IPS-20b (cell line): ENCODE measurements around the gene PHYH.
"Not testable (repeated sequence)": the region's sequence is repeated elsewhere in the genome, so short reads cannot be mapped to it uniquely, and the experiment has no call there.

Source experiments
- H3K27ac ChIP-seq: one replicate; pipeline ENCODE4 v1.5.1; 2013; ENCODE audit warnings: low read length
- H3K27me3 ChIP-seq: 2 replicates; pipeline ENCODE4 v1.6.1; 2013; ENCODE audit warnings: mild to moderate bottlenecking, low read length, inconsistent platforms; ENCODE audit not compliant: insufficient read depth
- H3K36me3 ChIP-seq: 2 replicates; pipeline ENCODE4 v1.6.1; 2013; ENCODE audit warnings: low read depth, mild to moderate bottlenecking, inconsistent platforms, low read length, moderate library complexity; ENCODE audit not compliant: insufficient read depth
- H3K4me1 ChIP-seq: 2 replicates; pipeline ENCODE4 v1.6.1; 2013; ENCODE audit warnings: mild to moderate bottlenecking, control low read depth, inconsistent platforms, low read length, moderate library complexity; ENCODE audit not compliant: insufficient read depth
- H3K4me3 ChIP-seq: 2 replicates; pipeline ENCODE4 v1.5.1; 2013; ENCODE audit warnings: mild to moderate bottlenecking, low read length, inconsistent platforms
- H3K9ac ChIP-seq: 2 replicates; pipeline ENCODE4 v1.6.1; 2013; ENCODE audit warnings: low read depth, mild to moderate bottlenecking, inconsistent platforms, low read length, moderate library complexity
- H3K9me3 ChIP-seq: 2 replicates; pipeline ENCODE4 v1.6.1; 2013; ENCODE audit warnings: mild to moderate bottlenecking, low read depth, low read length, inconsistent platforms; ENCODE audit not compliant: insufficient read depth

The PHYH gene

GRCh38 chr10:13268310-13268709 lies 31.6 kb downstream of the PHYH start:
- Histone ChIP-seq H3K4me1 (peaks cover 18% of the 10 kb centered on the region; the same call in 1 of the 2 replicates), H3K9ac (no peak overlapping the region), H3K27me3 (no peaks in the 10 kb centered on the region), H3K36me3 (no peaks in the 10 kb centered on the region), H3K9me3 (no peaks in the 10 kb centered on the region), H3K27ac (no peak overlapping the region), H3K4me3 (no peak overlapping the region)

- Histone ChIP-seq H3K36me3 (no peaks in the 10 kb centered on the region), H3K9me3 (no peaks in the 10 kb centered on the region), H3K27ac (no peak overlapping the region), H3K9ac (no peak overlapping the region), H3K4me1 (peaks cover under 1% of the 10 kb centered on the region; the same call in 1 of the 2 replicates), H3K27me3 (no peaks in the 10 kb centered on the region), H3K4me3 (no peak overlapping the region)
Measured at GRCh38 chr10:13263591-13263990, 36.3 kb downstream of the PHYH start.

- H3K4me3 ChIP-seq, result no peak overlapping the region
- H3K27me3 ChIP-seq, result no peaks in the 10 kb centered on the region
- no peak overlapping the region for H3K27ac ChIP-seq
- H3K9me3 ChIP-seq, result no peaks in the 10 kb centered on the region
- H3K9ac ChIP-seq, result no peak overlapping the region
- no peaks in the 10 kb centered on the region for H3K36me3 ChIP-seq
- H3K4me1 ChIP-seq, result no peaks in the 10 kb centered on the region
Measured at GRCh38 chr10:13262433-13262832, 37.4 kb downstream of the PHYH start.

- Histone ChIP-seq H3K4me3 (no peak overlapping the region), H3K9me3 (no peaks in the 10 kb centered on the region), H3K9ac (no peak overlapping the region), H3K27ac (no peak overlapping the region), H3K4me1 (no peaks in the 10 kb centered on the region), H3K27me3 (no peaks in the 10 kb centered on the region), H3K36me3 (no peaks in the 10 kb centered on the region)
Measured at GRCh38 chr10:13257621-13258140, 42.2 kb downstream of the PHYH start.

GRCh38 chr10:13256627-13257026 lies 43.2 kb downstream of the PHYH start:
- H3K27me3 ChIP-seq, result no peaks in the 10 kb centered on the region
- H3K4me3 ChIP-seq, result no peak overlapping the region
- no peaks in the 10 kb centered on the region for H3K4me1 ChIP-seq
- no peak overlapping the region for H3K27ac ChIP-seq
- H3K9ac ChIP-seq, result no peak overlapping the region
- no peaks in the 10 kb centered on the region for H3K9me3 ChIP-seq
- H3K36me3 ChIP-seq, result no peaks in the 10 kb centered on the region

- Histone ChIP-seq H3K27ac (no peak overlapping the region), H3K9ac (no peak overlapping the region), H3K36me3 (no peaks in the 10 kb centered on the region), H3K4me1 (no peaks in the 10 kb centered on the region), H3K27me3 (no peaks in the 10 kb centered on the region), H3K4me3 (no peak overlapping the region), H3K9me3 (no peaks in the 10 kb centered on the region)
Measured at GRCh38 chr10:13253726-13254125, 46.1 kb downstream of the PHYH start.

GRCh38 chr10:13247784-13248183 lies 52.1 kb downstream of the PHYH start:
- Histone ChIP-seq H3K9ac (no peak overlapping the region), H3K4me3 (no peak overlapping the region), H3K36me3 (no peaks in the 10 kb centered on the region), H3K27ac (no peak overlapping the region), H3K9me3 (no peaks in the 10 kb centered on the region), H3K27me3 (no peaks in the 10 kb centered on the region), H3K4me1 (no peaks in the 10 kb centered on the region)

- Histone ChIP-seq H3K9ac (no peak overlapping the region), H3K4me1 (no peaks in the 10 kb centered on the region), H3K4me3 (no peak overlapping the region), H3K9me3 (no peaks in the 10 kb centered on the region), H3K27me3 (no peaks in the 10 kb centered on the region), H3K27ac (no peak overlapping the region), H3K36me3 (no peaks in the 10 kb centered on the region)
Measured at GRCh38 chr10:13247246-13247645, 52.6 kb downstream of the PHYH start.

- not testable (repeated sequence) for H3K36me3 ChIP-seq, H3K9me3 ChIP-seq, H3K4me3 ChIP-seq, H3K9ac ChIP-seq, H3K27me3 ChIP-seq, H3K27ac ChIP-seq, H3K4me1 ChIP-seq
Measured at GRCh38 chr10:13242260-13242659, 57.6 kb downstream of the PHYH start.

- Histone ChIP-seq H3K9me3 (no peaks in the 10 kb centered on the region), H3K27me3 (no peaks in the 10 kb centered on the region), H3K27ac (no peak overlapping the region), H3K36me3 (no peaks in the 10 kb centered on the region), H3K4me1 (no peaks in the 10 kb centered on the region), H3K9ac (no peak overlapping the region), H3K4me3 (no peak overlapping the region)
Measured at GRCh38 chr10:13241613-13242012, 58.3 kb downstream of the PHYH start.

- no peak overlapping the region for H3K4me3 ChIP-seq
- H3K27ac ChIP-seq, result no peak overlapping the region
- no peaks in the 10 kb centered on the region for H3K9me3 ChIP-seq
- H3K36me3 ChIP-seq, result no peaks in the 10 kb centered on the region
- no peak overlapping the region for H3K9ac ChIP-seq
- no peaks in the 10 kb centered on the region for H3K27me3 ChIP-seq
- no peaks in the 10 kb centered on the region for H3K4me1 ChIP-seq
Measured at GRCh38 chr10:13239923-13240322, 59.9 kb downstream of the PHYH start.

GRCh38 chr10:13238271-13239077 lies 61.4 kb downstream of the PHYH start:
- Histone ChIP-seq H3K27ac (no peak overlapping the region), H3K4me3 (no peak overlapping the region), H3K9ac (no peak overlapping the region), H3K36me3 (no peaks in the 10 kb centered on the region), H3K4me1 (peaks cover 8% of the 10 kb centered on the region; the same call in 1 of the 2 replicates), H3K9me3 (no peaks in the 10 kb centered on the region), H3K27me3 (no peaks in the 10 kb centered on the region)
